GM10248 (cell line): ENCODE measurements around the gene LMO2.

Experiments used
- CTCF ChIA-PET: fragments of 300-600 bp; sonication (Branson Sonifier 250); formaldehyde crosslinking; extraction: SDS; loops from one replicate; lab custom pipeline; 2021; ENCODE audit warnings: antibody characterized with exemption; lab: Yijun Ruan, JAX
- POLR2A ChIA-PET: fragments of 350-650 bp; sonication (Branson Sonifier 250); formaldehyde crosslinking; extraction: SDS; loops from one replicate; lab custom pipeline; 2020; ENCODE audit warnings: antibody characterized with exemption; lab: Yijun Ruan, JAX
- DNase-seq: peaks from one replicate; pipeline ENCODE4 v3.0.0; 2012; ENCODE audit errors: extremely low spot score
- CTCF ChIP-seq: IDR thresholded peaks from 2 replicates; pipeline ENCODE4 v1.5.1; 2012; ENCODE audit warnings: mild to moderate bottlenecking, low read depth; ENCODE audit errors: extremely low read depth, missing control alignments, control extremely low read depth

The LMO2 gene

GRCh38 chr11:33916736-33917135, 24.9 kb upstream of the LMO2 start:
- no peak for TF ChIP-seq CTCF
- no peak for DNase-seq
- ChIA-PET POLR2A (no interaction called here), CTCF (interaction anchor here (1.2 kb wide), 1 partner anchor 49 kb away, joined by 3 read pairs; no protein-coding TSS in a partner anchor)

- no peak for DNase-seq
- POLR2A ChIA-PET = no interaction called here
- CTCF ChIA-PET = interaction anchor here (1.3 to 1.7 kb wide), 2 partner anchors 19 to 55 kb away, joined by 4 read pairs; no protein-coding TSS in a partner anchor
- no peak for TF ChIP-seq CTCF
These were observed 23.6 kb upstream of the LMO2 start for GRCh38 chr11:33915526-33915925.

GRCh38 chr11:33913991-33914390, 22.1 kb upstream of the LMO2 start:
- DNase-seq = no peak
- TF ChIP-seq CTCF = no peak
- POLR2A ChIA-PET = no interaction called here
- CTCF ChIA-PET = interaction anchor here (1.0 to 2.7 kb wide), 6 partner anchors 12 to 56 kb away, joined by 3 to 12 read pairs (median 6); no protein-coding TSS in a partner anchor

GRCh38 chr11:33912405-33913361, 20.8 kb upstream of the LMO2 start:
- ChIA-PET CTCF (interaction anchor here (0.8 to 2.7 kb wide), 9 partner anchors 10 to 58 kb away, joined by 3 to 12 read pairs (median 4); no protein-coding TSS in a partner anchor), POLR2A (interaction anchor here (0.6 kb wide), 1 partner anchor 28 kb away, joined by 3 read pairs; no protein-coding TSS in a partner anchor)

GRCh38 chr11:33910958-33911339, 19.1 kb upstream of the LMO2 start:
- CTCF ChIA-PET = interaction anchor here (0.9 to 2.1 kb wide), 7 partner anchors 12 to 60 kb away, joined by 3 to 9 read pairs (median 4); no protein-coding TSS in a partner anchor
- DNase-seq = no peak
- POLR2A ChIA-PET = no interaction called here
- TF ChIP-seq CTCF = no peak

More at GRCh38 chr11:33912405-33913361, 20.8 kb upstream of the LMO2 start:
- no peak for TF ChIP-seq CTCF
- DNase-seq = peak; percentile 67

GRCh38 chr11:33910296-33910957, 18.6 kb upstream of the LMO2 start:
- ChIA-PET CTCF (interaction anchor here (0.7 to 2.1 kb wide), 8 partner anchors 12 to 102 kb away, joined by 3 to 9 read pairs (median 3); no protein-coding TSS in a partner anchor), POLR2A (no interaction called here)
- DNase-seq = no peak
- TF ChIP-seq CTCF = no peak
